Activated T-cell treated with anti-CD3 and anti-CD28 coated beads, Interleukin-2, amount 50 U/mL, for 24 hours (primary cell): ENCODE data around the gene CREB3L1.
"Not testable (repeated sequence)": the region's sequence is repeated elsewhere in the genome, so short reads cannot be mapped to it uniquely, and the experiment has no call there.

ENCODE experiments used
- DNase-seq: peaks from one replicate; pipeline ENCODE4 v3.0.0-alpha.2; 2020
- H3K27ac Mint-ChIP-seq: 2 replicates; pipeline ENCODE4 v1.8.0; 2020; ENCODE audit warnings: mild to moderate bottlenecking, mixed read lengths
- H3K27me3 Mint-ChIP-seq: 2 replicates; pipeline ENCODE4 v1.8.0; 2020; ENCODE audit warnings: mixed read lengths
- H3K36me3 Mint-ChIP-seq: 2 replicates; pipeline ENCODE4 v1.8.0; 2020; ENCODE audit warnings: low read depth, mixed read lengths
- H3K4me1 Mint-ChIP-seq: 2 replicates; pipeline ENCODE4 v1.8.0; 2020; ENCODE audit warnings: low read depth, mixed read lengths
- H3K4me3 Mint-ChIP-seq: 2 replicates; pipeline ENCODE4 v1.8.0; 2020; ENCODE audit warnings: mild to moderate bottlenecking, moderate library complexity, mixed read lengths
- H3K9me3 Mint-ChIP-seq: 2 replicates; pipeline ENCODE4 v1.8.0; 2020; ENCODE audit warnings: mixed read lengths

The CREB3L1 gene

GRCh38 chr11:46294365-46295309 is 17.2 kb downstream of the CREB3L1 start:
- Mint-ChIP-seq H3K27ac (no peak overlapping the region), H3K36me3 (no peaks in the 10 kb centered on the region), H3K4me3 (peak overlapping the region; percentile 51), H3K4me1 (peaks cover 15% of the 10 kb centered on the region), H3K9me3 (no peaks in the 10 kb centered on the region), H3K27me3 (peaks cover 23% of the 10 kb centered on the region)
- no peak for DNase-seq

GRCh38 chr11:46295312-46296058 is 18.0 kb downstream of the CREB3L1 start:
- Mint-ChIP-seq H3K9me3 (no peaks in the 10 kb centered on the region), H3K4me1 (peaks cover 17% of the 10 kb centered on the region), H3K27me3 (peaks cover 23% of the 10 kb centered on the region), H3K36me3 (no peaks in the 10 kb centered on the region), H3K27ac (no peak overlapping the region), H3K4me3 (peak overlapping the region; percentile 79)
- DNase-seq = peak; percentile 84

GRCh38 chr11:46296059-46296527 is 18.6 kb downstream of the CREB3L1 start:
- Mint-ChIP-seq H3K27me3 (peaks cover 23% of the 10 kb centered on the region), H3K4me3 (peak overlapping the region; percentile 79), H3K9me3 (no peaks in the 10 kb centered on the region), H3K27ac (no peak overlapping the region), H3K4me1 (peaks cover 17% of the 10 kb centered on the region), H3K36me3 (no peaks in the 10 kb centered on the region)
- no peak for DNase-seq

- Mint-ChIP-seq H3K27ac (no peak overlapping the region), H3K4me1 (peaks cover 17% of the 10 kb centered on the region), H3K9me3 (no peaks in the 10 kb centered on the region), H3K4me3 (no peak overlapping the region), H3K27me3 (peaks cover 23% of the 10 kb centered on the region), H3K36me3 (no peaks in the 10 kb centered on the region)
- DNase-seq = no peak
Measured at GRCh38 chr11:46296528-46297448, 19.3 kb downstream of the CREB3L1 start.

- Mint-ChIP-seq H3K9me3 (no peaks in the 10 kb centered on the region), H3K27ac (no peak overlapping the region), H3K4me1 (peaks cover 17% of the 10 kb centered on the region), H3K4me3 (no peak overlapping the region), H3K27me3 (peaks cover 23% of the 10 kb centered on the region), H3K36me3 (no peaks in the 10 kb centered on the region)
- no peak for DNase-seq
Measured at GRCh38 chr11:46298699-46299433, 21.4 kb downstream of the CREB3L1 start.

- Mint-ChIP-seq H3K27ac (no peak overlapping the region), H3K9me3 (no peaks in the 10 kb centered on the region), H3K36me3 (no peaks in the 10 kb centered on the region), H3K27me3 (peaks cover 23% of the 10 kb centered on the region), H3K4me3 (no peak overlapping the region), H3K4me1 (peaks cover 17% of the 10 kb centered on the region)
- no peak for DNase-seq
Measured at GRCh38 chr11:46299451-46299961, 22.0 kb downstream of the CREB3L1 start.

GRCh38 chr11:46300270-46300669 is 22.8 kb downstream of the CREB3L1 start:
- peaks cover 14% of the 10 kb centered on the region for H3K4me1 Mint-ChIP-seq
- no peaks in the 10 kb centered on the region for H3K36me3 Mint-ChIP-seq
- DNase-seq = no peak
- peaks cover 23% of the 10 kb centered on the region for H3K27me3 Mint-ChIP-seq
- H3K4me3 Mint-ChIP-seq = no peak overlapping the region
- no peaks in the 10 kb centered on the region for H3K9me3 Mint-ChIP-seq
- no peak overlapping the region for H3K27ac Mint-ChIP-seq

- Mint-ChIP-seq H3K27me3 (peaks cover 6% of the 10 kb centered on the region), H3K4me3 (no peak overlapping the region), H3K4me1 (peaks cover 6% of the 10 kb centered on the region), H3K9me3 (no peaks in the 10 kb centered on the region), H3K36me3 (no peaks in the 10 kb centered on the region), H3K27ac (no peak overlapping the region)
- DNase-seq = no peak
Measured at GRCh38 chr11:46302866-46303265, 25.4 kb downstream of the CREB3L1 start.

- not testable (repeated sequence) for H3K27ac Mint-ChIP-seq, H3K4me1 Mint-ChIP-seq, H3K9me3 Mint-ChIP-seq, H3K36me3 Mint-ChIP-seq, H3K4me3 Mint-ChIP-seq, H3K27me3 Mint-ChIP-seq, DNase-seq
Measured at GRCh38 chr11:46304036-46304435, 26.6 kb downstream of the CREB3L1 start.

GRCh38 chr11:46304605-46305179 is 27.2 kb downstream of the CREB3L1 start:
- Mint-ChIP-seq H3K4me1 (peaks cover 6% of the 10 kb centered on the region), H3K27ac (no peak overlapping the region), H3K27me3 (no peaks in the 10 kb centered on the region), H3K4me3 (no peak overlapping the region), H3K9me3 (no peaks in the 10 kb centered on the region), H3K36me3 (no peaks in the 10 kb centered on the region)
- DNase-seq = no peak

GRCh38 chr11:46305295-46305694 is 27.8 kb downstream of the CREB3L1 start:
- Mint-ChIP-seq H3K27me3 (no peaks in the 10 kb centered on the region), H3K27ac (no peak overlapping the region), H3K36me3 (no peaks in the 10 kb centered on the region), H3K4me1 (peaks cover 5% of the 10 kb centered on the region), H3K9me3 (no peaks in the 10 kb centered on the region), H3K4me3 (no peak overlapping the region)
- no peak for DNase-seq

- Mint-ChIP-seq H3K27me3 (no peaks in the 10 kb centered on the region), H3K4me1 (peaks cover 5% of the 10 kb centered on the region), H3K27ac (no peak overlapping the region), H3K9me3 (no peaks in the 10 kb centered on the region), H3K4me3 (no peak overlapping the region), H3K36me3 (no peaks in the 10 kb centered on the region)
- no peak for DNase-seq
Measured at GRCh38 chr11:46306296-46306853, 28.9 kb downstream of the CREB3L1 start.

GRCh38 chr11:46307369-46307768 is 29.9 kb downstream of the CREB3L1 start:
- Mint-ChIP-seq H3K36me3 (no peaks in the 10 kb centered on the region), H3K27me3 (no peaks in the 10 kb centered on the region), H3K27ac (no peak overlapping the region), H3K4me1 (peaks cover 5% of the 10 kb centered on the region), H3K4me3 (no peak overlapping the region), H3K9me3 (no peaks in the 10 kb centered on the region)
- no peak for DNase-seq
